HG02610 (cell line): ENCODE data around the gene THOC6.

Source experiments
- ATAC-seq: cut with Tn5 transposase; IDR thresholded peaks from one replicate; pipeline ENCODE4 v1.9.1; 2021; ENCODE audit warnings: mild to moderate bottlenecking, moderate library complexity; ENCODE audit not compliant: unreplicated experiment

The THOC6 gene

DNA sequence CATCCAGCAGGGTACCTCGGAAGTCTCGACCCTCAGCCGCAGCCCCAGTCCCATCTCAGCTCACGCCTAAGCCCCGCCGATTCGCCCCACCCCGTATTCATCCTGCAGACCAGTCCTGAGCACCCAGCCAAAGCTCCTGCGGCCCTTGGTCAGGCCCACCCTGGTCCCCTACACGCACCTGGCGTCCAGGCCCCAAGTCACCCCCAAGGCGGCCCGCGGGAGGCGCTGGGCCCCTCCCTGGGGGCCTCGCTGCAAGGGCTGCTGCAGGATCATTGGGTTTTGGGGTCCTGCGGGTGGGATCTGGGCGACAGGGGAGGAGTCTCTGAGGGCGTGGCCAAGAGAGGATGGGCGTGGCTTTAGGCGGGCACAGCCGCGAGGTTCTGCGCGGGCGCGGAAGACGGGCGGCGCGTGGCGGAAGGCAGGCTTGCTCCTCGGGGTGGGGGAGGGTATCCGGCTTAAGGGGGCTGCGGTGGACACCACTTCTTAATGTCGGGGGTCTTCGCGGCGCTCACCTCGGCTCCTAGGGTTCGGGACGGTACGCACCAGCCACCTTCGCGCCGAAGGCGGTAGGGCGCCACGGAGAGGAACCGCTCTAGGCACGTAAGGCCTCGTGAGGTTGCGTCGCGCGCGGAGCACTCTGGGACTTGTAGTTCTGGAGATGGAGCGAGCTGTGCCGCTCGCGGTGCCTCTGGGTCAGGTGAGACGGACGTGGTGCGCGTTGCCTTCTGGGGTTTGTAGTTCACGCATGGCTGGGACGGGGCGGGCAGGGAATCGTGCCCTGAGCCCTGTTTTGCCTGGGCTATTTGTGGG, at the start of gene THOC6, which contains the start of gene HCFC1R1:
Gene THOC6, plus strand, starts transcription at position 367 of the 810 bp plus-strand sequence. Its CDS starts 292 bp downstream, at position 659.
Gene HCFC1R1, minus strand, starts transcription at position 274 of the 810 bp plus-strand sequence. Its CDS starts 1 bp downstream, at position 273.
- peak; percentile 76 for ATAC-seq

DNA sequence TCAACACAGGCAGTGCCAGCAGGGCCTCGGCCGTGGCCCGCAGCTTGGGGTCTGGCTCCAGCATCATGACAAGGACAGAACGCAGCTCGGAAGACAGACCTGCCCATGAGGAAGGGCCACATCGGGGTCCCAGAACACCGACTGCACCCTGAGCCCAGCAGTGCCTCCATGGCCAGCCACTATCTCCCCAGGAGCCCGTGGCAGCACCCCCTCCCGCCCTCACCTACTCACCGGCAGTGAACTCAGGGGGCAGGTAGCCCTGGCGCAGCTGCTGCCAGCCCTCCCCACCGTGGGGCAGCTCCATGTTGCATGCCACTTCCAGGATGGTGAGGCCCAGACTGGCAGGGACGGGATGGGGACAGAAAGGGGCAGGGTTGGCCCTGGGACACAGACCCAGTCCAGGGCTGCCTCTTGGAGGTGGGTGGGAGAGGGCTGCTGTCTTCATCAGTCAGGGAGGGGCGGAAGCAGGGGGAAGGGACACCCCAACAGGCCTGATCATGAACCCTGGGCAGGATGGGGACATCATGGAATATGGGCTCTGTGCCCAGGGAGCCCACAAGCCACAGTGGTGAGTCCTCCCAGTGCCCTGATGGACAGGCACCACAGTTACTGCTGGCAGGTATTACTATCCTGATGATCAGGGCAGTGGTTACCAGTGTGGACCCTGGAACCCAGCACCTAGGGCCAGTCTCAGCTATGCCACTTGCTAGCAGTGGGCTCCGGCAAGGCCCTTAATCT, 49.3 kb upstream of the THOC6 start:
- no peak for ATAC-seq

DNA sequence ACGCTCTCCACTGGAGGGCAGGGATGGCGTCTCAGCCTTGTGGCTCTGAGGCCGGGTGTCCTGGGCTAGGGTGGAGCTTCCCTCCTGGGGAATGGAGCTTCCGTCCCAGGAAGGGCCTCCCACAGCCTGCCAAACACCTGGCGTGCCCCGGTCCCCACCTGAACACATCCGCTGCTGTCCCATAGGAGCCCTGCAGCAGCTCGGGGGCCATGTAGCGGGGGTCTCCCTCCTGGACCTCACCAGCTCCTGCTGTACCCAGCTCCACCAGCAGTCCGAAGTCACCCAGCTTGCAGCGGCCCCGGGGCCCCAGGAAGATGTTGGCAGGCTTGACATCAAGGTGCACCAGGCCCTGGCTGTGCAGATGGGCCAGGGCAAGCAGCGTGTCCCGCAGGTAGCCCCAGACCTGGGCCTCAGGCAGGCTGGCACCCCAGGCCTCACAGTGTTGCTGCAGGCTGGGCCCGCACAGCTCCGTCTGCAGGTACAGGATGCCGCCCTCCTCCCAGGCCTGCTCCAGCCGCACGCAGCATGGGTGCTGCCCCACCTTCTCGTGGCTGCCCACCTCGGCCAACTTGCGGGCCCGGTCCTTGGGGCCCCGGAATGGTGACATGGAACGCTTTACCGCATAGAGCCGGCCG, 48.6 kb upstream of the THOC6 start:
- ATAC-seq: no peak

DNA sequence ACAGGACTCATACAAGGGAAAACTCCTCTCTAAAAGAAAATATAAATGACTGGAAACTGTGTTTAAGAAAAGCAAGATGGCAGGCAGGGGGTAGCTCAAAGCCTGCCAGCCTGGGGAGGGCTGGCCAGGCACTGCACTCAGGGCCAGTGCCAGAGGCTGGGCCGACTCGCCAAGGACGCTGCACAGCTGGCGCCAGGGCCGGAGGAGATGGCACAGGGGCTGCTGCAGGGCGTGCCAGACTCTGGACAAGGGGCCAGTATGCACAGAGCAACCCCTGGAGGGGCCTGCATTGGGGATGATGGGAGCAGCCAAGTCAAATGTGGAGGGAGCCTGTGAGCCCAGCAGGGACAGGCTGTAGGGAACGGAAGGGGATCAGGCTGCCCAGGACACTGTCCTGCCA, 47.6 kb upstream of the THOC6 start:
- ATAC-seq: no peak

DNA sequence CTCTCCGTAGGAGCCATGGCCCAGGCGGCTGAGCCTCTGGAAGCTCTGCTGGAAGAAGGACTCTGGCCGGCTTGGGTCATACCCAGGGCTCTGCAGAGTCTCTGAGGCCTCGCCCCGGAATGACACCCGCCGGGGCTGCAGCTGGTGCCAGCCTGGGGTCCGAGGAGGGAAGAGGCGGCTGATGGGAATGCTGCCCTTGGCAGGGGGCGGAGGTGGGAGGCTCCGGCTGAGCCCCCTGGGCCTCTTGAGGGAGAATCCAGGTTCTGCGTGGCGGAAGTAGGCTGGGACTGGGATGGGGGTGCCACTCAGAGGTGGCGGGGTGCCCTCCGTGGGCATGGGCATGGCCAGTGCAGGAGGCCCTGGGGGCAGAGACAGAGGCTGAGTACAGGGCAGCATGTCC, 47.2 kb upstream of the THOC6 start:
- ATAC-seq: no peak

DNA sequence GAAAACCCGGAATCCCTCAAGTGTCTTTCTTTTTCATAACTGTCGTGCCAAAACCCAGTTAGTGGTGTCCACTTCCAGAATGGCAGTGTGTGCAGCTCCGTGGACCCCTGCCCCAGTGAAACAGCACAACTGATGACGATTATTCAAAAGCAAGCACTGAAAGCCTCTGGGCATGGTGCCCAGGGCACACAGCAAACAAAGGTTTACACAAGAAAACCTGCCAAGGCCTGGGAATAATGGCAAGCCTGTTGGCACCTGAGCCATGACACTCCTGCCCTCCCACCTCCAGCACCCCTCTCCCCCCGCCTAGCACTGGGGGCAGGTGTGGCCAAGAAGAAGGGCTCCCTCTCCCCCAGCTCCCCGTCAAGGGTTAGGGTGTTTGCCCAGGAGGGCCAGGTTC, 46.4 kb upstream of the THOC6 start:
- no peak for ATAC-seq

DNA sequence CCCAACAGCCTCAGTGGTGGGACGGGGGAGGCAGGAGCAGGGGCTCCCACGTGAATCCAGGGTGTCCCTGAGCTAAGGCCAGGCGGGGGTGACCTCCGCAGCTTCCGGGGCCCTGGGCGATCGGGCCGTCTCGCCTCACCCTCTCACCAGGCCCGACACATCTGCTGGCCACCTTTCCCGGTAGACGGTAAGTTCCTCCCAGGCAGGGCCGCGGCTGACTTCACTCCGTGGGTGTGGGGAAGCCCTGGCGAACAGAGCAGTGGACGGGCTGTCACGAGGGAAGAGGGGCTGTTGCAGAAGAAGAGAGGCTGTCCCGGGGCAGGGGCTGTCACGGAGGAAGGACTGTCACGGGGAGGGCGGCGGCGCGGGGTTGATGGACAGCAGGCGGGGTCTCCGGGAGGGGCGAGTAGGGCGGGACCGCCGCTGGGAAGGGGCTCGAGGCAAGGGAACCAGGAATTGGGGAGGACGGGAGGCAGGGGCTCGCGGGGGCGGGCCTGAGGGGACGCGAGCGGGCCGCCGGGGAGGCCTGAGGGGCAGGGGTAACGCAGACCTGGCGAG, 44.1 kb upstream of the THOC6 start:
- no peak for ATAC-seq

DNA sequence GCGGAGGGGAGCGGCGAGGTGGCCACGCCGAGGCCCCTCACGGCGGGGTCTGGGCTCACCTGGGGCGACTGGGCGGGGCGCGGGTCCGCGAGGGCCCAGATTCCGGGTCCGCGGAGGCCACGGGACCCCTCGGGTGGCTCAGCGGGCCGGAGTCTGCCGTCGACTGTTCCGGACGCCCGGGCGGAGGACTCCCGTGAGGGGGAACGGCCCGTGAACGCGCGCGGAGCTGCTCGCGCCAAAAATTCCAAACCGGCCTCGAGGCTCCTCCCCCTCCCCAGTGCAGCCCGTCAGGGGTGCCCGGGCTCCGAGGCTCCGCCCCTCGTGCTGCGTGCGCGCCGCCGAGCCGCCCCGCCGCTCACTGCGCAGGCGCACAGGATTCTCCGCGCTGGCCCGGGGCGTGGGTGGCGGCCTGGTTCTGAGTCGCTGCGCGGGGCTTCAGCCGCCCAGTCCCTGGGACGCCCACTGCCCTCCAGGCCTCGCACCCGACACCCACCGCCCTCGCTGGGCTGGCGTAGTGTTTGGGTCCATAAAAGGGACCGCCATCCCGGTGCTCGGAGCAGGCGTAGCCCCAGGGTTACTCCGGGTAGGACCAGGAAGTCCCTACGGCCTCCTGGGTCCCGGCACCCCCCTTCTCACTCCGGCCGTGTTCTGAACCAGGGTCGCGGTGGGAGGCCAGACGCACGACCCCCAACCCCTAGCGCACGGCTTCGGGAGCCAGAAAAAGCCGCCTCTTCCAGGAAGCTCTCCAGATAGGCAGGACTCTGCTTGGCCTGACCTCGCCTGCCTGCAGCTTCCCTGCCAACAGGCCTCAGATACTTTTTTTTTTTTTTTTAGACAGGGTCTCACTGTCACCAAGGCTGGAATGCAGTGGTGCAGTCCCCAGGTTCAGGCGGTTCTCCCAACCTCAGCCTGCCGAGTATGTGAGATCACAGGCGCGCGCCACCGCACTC, 43.3 kb upstream of the THOC6 start, which contains the start of gene PKMYT1:
Gene PKMYT1, minus strand, starts transcription at position 220 of the 950 bp plus-strand sequence. CDS start 789 bp downstream, outside the sequence.
- ATAC-seq: peak; percentile 73

DNA sequence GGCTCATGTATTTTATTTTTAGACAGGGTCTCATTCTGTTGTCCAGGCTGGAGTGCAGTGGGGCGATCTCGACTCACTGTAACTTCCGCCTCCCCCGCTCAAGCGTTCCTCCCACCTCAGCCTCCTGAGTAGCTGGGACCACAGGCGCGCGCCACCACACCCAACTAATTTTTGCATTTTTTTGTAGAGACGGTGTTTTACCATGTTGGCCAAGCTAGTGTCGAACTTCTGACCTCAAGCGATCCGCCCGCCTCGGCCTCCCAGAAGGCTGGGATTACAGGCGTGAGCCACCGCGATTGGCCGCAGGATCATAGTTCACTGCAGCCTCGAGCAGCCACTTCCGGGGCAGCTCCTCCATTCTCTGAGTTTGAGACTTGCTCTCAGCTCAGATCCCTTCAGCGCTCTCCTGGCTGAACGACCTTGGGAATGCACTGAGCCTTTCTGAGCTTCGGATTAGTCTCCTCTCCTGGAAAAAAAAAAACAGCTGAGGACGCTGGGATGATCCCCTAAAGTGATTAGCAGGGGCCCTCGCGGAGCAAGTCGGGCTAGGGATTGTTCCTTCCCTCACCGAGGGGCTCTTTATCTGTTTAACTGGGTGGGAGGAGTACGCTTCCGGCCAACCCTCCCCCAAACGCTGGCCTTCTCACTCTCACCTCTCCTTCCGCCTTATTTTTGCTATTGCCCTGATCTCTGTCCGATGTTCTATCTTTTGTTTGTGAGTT, 42.5 kb upstream of the THOC6 start:
- ATAC-seq: no peak

DNA sequence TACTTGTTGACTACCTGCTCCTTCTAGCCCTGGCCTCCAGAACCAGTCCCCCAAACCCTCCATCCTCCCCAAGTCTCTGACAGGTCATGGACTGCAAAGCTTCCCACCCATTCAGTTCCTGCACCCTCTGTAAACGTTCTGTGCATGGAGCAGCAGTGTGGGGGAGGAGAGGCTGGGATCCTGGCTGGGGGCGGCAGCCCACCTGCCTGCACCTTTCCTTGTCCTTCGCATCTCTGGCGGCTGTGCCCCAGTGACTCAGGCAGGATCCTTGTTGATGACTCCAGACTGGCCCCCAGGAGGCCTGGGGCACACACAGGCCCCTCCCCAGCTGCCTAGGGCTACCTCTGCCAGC, 42.0 kb upstream of the THOC6 start:
- no peak for ATAC-seq

DNA sequence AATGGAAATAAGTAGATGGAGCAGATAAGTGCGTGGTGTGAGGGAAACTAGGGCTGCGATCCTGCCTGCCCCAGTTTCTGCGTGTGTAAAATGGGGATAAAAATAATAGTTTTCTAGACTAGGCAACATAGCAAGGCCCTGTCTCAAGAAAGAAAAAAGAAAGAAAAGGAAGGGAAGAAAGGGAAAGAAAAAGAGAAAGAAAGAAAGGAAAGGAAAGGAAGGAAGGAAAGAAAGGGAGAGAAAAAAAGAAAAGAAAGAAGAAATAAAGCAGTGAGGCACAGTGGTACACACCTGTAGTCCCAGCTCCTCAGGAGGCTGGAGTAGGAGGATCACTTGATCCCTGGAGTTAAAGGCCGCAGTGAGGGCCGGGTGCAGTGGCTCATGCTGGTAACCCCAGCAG, 41.4 kb upstream of the THOC6 start:
- no peak for ATAC-seq

DNA sequence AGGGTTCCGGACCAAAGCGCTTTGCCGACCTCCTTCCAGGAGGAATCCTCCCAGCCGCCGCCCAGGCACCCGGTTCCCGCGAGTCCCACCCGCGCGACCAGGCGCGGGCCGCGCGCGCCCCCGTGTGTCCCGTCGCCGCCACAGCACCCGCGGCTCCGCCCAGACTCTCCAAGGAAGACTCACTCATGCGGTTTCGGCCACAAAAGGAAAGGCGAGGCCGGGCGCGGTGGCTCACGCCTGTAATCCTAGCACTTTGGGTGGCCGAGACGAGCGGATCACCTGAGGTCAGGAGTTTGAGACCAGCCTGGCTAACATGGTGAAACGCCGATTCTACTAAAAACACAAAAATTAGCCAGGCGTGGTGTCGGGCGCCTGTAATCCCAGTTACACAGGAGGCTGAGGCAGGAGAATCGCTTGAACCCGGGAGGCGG, 40.1 kb upstream of the THOC6 start:
- peak; percentile 43 for ATAC-seq

DNA sequence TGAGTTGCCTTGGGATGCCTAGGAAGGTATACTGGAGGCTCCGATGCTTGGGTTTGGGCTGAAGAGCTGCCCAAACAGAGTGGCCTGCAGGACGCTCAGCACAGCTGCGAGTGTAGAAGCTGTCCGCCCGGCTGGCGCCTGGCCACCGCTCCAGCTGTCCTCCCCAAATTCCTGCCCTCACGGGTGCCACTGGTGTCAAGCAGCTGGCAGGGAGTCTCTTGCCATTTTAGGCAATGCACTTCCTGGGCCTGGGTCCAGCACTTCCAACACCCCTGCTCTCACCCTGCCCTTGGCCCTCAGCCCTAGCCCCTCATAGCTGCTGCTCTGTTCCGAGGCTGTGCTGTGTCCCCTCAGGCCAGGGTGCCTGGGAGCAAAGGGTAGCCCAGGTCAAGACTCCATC, 38.4 kb upstream of the THOC6 start:
- ATAC-seq: no peak

DNA sequence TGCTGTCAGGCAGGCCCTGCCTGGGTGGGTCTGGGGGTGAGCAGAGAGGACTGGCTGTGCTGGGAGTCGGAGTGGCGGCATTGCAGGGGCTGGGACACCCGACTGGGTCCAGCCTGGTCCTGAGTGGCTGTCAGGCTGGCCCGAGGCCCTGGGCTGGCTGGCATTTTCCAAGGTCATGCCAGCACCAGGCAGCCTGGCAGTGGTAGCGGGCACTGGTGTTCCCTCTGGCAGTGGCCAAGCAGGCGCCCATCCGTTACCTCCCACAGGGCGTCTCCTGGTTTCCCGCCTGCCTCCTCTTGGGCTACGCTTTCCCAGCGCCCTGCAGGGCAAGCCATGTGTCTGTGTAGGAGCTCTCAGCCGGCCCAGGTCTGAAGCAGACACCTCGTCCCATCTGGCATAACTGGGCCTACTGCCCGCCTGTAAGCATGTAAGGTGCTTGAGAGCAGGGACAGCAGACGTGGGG, 37.9 kb upstream of the THOC6 start:
- no peak for ATAC-seq

DNA sequence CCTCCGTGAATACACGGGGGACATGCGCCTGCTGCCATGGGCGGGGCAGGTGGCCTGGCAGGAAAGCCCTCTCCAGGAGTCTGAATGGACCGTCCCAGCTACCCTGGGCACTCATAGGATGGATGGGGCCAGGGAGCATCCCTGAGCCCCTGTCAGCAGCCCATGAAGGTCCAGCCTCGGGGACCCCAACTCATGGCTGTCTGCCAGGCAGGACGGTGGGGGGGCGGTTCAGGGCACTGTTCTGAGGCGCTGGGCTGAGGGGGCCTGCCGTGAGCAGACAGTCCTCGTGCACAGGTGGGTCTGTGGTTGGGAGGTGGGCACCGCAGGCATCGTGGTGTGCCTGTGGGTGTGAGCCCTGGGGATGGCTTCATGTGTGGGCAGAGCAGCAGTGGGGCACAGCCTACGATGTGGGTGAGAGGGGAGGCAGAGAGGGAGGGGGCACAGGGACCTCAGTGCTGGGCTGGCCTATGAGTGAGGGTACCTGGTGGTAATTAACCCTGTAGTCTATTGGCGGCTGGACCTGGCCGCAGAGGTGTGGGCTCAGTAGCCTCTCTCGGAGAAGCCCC, 37.1 kb upstream of the THOC6 start:
- no peak for ATAC-seq

DNA sequence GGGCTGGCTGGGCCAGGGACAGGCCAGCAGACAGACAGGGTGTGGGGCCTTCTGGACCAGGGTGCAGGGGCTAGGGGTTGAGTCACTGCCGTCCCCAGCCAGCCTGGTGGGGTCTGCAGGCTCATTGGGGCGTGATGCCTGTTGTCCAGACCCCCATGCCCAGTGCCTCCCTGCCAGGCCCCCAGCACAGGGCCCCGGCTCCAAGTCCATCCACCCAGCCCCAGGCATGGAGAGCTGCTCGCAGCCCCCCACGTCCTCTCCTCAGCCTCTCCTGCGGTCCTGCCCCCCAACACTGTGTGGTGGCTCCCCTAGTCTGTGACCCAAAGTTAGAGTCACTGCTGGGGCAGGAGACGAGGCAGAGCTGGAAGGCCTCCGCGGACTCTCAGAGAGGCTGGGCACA, 36.5 kb upstream of the THOC6 start:
- ATAC-seq: no peak

DNA sequence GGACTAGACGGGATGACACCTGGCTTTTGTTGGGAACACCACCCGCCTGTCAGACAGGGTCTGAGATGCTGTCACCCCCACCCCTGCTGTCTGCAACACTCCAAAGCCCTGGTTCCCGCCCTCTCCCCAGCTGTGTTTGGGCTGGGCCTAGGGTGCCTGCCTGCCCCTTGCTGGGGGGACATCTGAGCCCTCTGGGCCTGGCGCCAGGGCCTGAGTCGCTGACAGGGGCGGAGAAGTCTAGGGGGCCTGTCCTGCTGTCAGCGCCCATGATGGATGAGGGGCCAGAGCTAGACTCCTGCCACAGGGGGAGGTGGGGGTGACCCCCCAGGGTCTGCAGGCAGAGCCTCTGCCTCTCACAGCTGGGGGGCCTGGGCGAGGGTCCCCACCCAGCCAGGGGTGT, 36.0 kb upstream of the THOC6 start:
- no peak for ATAC-seq

DNA sequence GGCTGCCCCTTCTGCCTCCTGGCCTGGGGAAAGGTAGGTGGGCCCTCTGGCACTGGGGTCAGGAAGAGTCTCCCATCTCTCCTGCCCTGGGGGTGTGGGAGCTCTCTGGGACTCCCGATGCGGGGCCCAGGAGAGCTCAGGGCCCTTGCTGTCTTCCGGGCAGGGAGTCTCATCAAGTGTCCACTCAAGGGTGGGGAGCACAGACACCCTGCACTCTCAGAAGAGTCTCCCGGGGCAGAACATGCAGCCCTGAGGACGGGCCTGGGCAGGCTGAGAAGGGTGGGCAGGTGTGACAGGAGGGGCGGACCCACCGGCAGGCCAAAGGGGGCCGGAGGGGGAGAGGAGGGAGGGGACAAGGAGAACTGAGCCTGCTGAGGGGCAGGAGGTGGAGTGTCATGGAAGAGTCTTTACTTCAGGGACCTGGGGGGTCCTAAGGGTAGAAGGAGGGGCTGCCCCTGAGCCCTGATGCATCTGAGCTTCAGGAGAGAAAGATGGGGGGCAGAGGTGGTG, 35.2 kb upstream of the THOC6 start:
- no peak for ATAC-seq

DNA sequence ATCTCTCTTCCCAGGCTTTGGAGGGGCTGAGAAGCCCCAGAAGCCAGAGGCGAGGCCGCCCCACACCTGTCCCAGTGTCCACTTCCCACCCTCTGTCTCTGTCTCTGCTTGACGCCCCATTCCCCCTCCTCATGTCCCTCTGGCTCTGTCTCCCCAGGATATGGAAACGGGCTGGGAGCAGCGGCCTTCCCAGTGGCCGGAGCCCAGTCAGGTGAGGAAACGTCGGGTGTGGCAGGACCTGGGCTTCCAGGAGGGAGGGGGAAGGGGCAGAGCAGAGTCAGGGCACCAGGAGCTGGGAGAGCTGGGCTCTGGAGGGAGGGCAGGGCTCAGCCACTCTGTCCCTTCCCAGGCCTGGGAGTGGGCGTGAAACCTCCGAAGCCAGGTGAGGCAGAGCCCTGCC, 32.9 kb upstream of the THOC6 start:
- no peak for ATAC-seq
